ENCODE data around the gene LTBP1.

- TF ChIP-seq CTCF (conservative IDR thresholded peaks at IDR 0.05; ENCODE audit: low read length) (no peak), EZH2phosphoT487 (IDR thresholded peaks at IDR 0.05; ENCODE audit: borderline replicate concordance, low read depth, low read length) (no peak)
Observed at GRCh38 chr2:33052361-33052735, 105.6 kb downstream of the LTBP1 start.
